BLaER1 (cell line): ENCODE measurements around the gene PTGIS.

Source experiments
- H3K27ac ChIP-seq: shearing (Covaris generic); formaldehyde crosslinking; 2 replicates; pipeline ENCODE4 v1.8.1; 2022
- H3K27me3 ChIP-seq: shearing (Covaris generic); formaldehyde crosslinking; 2 replicates; pipeline ENCODE4 v1.8.1; 2022
- H3K36me3 ChIP-seq: shearing (Covaris generic); formaldehyde crosslinking; 2 replicates; pipeline ENCODE4 v1.8.1; 2022
- H3K4me1 ChIP-seq: shearing (Covaris generic); formaldehyde crosslinking; 2 replicates; pipeline ENCODE4 v1.8.1; 2022
- H3K4me2 ChIP-seq: shearing (Covaris generic); formaldehyde crosslinking; 2 replicates; pipeline ENCODE4 v1.8.1; 2022
- H3K4me3 ChIP-seq: shearing (Covaris generic); formaldehyde crosslinking; 2 replicates; pipeline ENCODE4 v1.8.1; 2022
- H3K9ac ChIP-seq: shearing (Covaris generic); formaldehyde crosslinking; 2 replicates; pipeline ENCODE4 v1.8.1; 2022
- H3K9me3 ChIP-seq: shearing (Covaris generic); formaldehyde crosslinking; 2 replicates; pipeline ENCODE4 v1.8.1; 2022
- H4K20me1 ChIP-seq: shearing (Covaris generic); formaldehyde crosslinking; 2 replicates; pipeline ENCODE4 v1.8.1; 2022
- Cebpa-rat ChIP-seq: shearing (Covaris generic); IDR thresholded peaks from 2 replicates; pipeline ENCODE4 v1.8.1; 2022

The PTGIS gene

GRCh38 chr20:49587111-49587570, 19.2 kb upstream of the PTGIS start:
- TF ChIP-seq Cebpa-rat = no peak

DNA sequence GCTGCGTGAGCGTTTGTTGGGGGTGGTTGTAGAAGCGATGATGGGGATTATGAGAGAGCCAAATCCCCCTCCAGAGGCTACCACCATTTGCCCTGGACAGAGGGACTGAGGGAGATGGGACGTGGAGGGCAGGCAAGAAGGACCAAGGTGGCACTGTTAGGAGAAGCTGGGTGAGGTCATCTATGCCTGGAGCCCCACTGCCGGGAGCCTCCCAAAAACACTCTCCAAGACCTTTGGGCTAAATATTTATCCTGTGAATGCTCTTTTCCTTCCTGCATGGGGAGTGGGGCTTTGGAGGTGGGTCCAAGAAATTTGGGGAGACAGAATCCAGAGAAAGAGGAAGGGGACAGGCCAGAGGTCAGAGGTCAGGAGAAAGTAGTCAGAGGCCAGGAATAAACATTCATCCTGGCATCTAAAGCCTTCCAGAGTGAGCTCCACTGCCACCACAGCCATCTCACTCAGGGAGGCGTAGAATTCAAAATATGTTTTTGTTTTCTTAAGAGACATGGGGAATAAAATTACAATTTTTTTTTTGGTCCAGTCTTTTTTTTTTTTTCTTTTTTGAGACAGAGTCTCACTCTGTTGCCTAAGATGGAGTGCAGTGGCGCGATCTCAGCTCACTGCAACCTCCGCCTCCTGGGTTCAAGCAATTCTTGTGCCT, 17.8 kb upstream of the PTGIS start:
- H3K4me1 ChIP-seq = peaks cover 42% of the 10 kb centered on the region
- H3K27me3 ChIP-seq = no peaks in the 10 kb centered on the region
- no peaks in the 10 kb centered on the region for H3K36me3 ChIP-seq
- H3K27ac ChIP-seq = no peak overlapping the region
- no peak overlapping the region for H3K4me3 ChIP-seq
- no peak overlapping the region for H3K4me2 ChIP-seq
- H4K20me1 ChIP-seq = no peaks in the 10 kb centered on the region
- no peak for TF ChIP-seq Cebpa-rat
- peaks cover 8% of the 10 kb centered on the region for H3K9me3 ChIP-seq
- H3K9ac ChIP-seq = no peak overlapping the region

More at GRCh38 chr20:49587111-49587570, 19.2 kb upstream of the PTGIS start:
- no peaks in the 10 kb centered on the region for H4K20me1 ChIP-seq
- no peak overlapping the region for H3K4me3 ChIP-seq
- no peaks in the 10 kb centered on the region for H3K36me3 ChIP-seq
- peaks cover 54% of the 10 kb centered on the region for H3K4me1 ChIP-seq
- no peak overlapping the region for H3K9ac ChIP-seq
- H3K4me2 ChIP-seq = no peak overlapping the region
- no peaks in the 10 kb centered on the region for H3K27me3 ChIP-seq
- no peak overlapping the region for H3K27ac ChIP-seq
- H3K9me3 ChIP-seq = peaks cover 6% of the 10 kb centered on the region

GRCh38 chr20:49584418-49585382, 16.8 kb upstream of the PTGIS start:
- H3K27ac ChIP-seq = no peak overlapping the region; the same call in 1 of the 2 replicates
- no peaks in the 10 kb centered on the region for H3K36me3 ChIP-seq
- H3K4me3 ChIP-seq = no peak overlapping the region
- H3K4me1 ChIP-seq = peaks cover 37% of the 10 kb centered on the region
- no peaks in the 10 kb centered on the region for H4K20me1 ChIP-seq
- H3K9me3 ChIP-seq = peaks cover 8% of the 10 kb centered on the region
- no peaks in the 10 kb centered on the region for H3K27me3 ChIP-seq
- H3K4me2 ChIP-seq = peak overlapping the region; percentile 0; the same call in 1 of the 2 replicates
- peak; percentile 81 for TF ChIP-seq Cebpa-rat
- no peak overlapping the region for H3K9ac ChIP-seq

GRCh38 chr20:49583669-49584417, 15.9 kb upstream of the PTGIS start:
- H3K27ac ChIP-seq = no peak overlapping the region
- no peak for TF ChIP-seq Cebpa-rat
- H3K9me3 ChIP-seq = peaks cover 8% of the 10 kb centered on the region
- H3K27me3 ChIP-seq = no peaks in the 10 kb centered on the region
- H3K36me3 ChIP-seq = no peaks in the 10 kb centered on the region
- H3K9ac ChIP-seq = no peak overlapping the region
- no peaks in the 10 kb centered on the region for H4K20me1 ChIP-seq
- no peak overlapping the region for H3K4me2 ChIP-seq
- H3K4me1 ChIP-seq = peaks cover 37% of the 10 kb centered on the region
- H3K4me3 ChIP-seq = no peak overlapping the region

DNA sequence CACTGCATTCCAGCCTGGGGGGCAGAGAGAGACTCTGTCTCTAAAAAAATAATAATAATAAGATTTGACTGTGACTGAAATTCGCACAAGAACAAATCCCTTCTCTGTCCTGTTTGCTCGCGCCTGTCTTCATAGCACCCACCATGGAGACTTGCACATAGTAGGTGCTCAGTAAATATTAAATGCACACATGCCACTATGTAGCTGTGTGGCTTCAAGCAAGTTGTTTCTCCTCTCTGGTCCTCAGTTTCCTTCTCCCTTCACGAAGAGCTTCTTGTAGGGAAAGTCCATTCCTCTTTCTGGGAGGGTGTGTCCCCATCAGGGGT, 15.4 kb upstream of the PTGIS start:
- H3K4me2 ChIP-seq = no peak overlapping the region
- H3K27me3 ChIP-seq = no peaks in the 10 kb centered on the region
- no peaks in the 10 kb centered on the region for H4K20me1 ChIP-seq
- no peak overlapping the region for H3K27ac ChIP-seq
- no peaks in the 10 kb centered on the region for H3K36me3 ChIP-seq
- H3K4me1 ChIP-seq = peaks cover 39% of the 10 kb centered on the region
- no peak overlapping the region for H3K9ac ChIP-seq
- H3K9me3 ChIP-seq = peaks cover 8% of the 10 kb centered on the region
- H3K4me3 ChIP-seq = no peak overlapping the region
- TF ChIP-seq Cebpa-rat = no peak

DNA sequence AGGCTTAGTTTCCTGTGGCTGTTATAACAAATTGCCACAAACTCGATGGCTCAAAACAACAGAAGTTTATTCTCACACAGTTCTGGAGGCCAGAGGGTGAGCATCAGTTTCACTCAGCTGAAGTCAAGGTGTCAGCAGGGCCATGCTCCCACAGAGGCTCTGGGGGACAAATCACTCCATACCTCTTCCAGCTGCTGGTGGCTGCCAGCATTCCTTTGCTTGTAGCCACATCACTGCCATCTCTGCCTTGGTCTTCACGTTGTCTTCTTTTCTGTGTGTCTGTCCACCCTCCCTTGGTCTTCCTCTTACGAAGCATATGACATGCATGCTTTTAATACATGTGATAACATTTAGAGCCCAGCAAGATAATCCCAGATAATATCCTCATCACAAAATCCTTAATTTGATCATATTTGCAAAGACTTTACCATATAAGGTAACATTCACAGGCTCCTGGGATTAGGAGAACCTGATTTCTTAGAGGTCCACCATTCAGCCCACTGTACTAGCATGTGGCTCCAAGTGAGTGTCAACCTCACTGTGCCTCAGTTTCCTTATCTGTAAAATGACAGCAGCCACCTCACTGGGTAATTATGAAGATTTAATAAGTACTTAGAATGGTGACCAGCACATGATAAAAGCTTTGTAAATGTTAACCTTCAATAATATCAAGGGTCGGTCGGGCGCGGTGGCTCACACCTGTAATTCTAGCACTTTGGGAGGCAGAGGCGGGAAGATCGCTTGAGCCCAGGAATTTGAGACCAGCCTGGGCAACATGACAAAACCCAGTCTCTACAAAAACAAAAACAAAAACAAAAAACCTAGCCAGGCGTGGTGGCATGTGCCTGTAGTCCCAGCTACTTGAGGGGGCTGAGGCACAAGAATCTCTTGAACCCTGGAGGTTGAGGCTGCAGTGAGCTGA, 14.7 kb upstream of the PTGIS start:
- TF ChIP-seq Cebpa-rat = no peak
- Histone ChIP-seq H3K9me3 (peaks cover 8% of the 10 kb centered on the region), H3K9ac (no peak overlapping the region), H3K4me1 (peaks cover 41% of the 10 kb centered on the region), H3K27me3 (no peaks in the 10 kb centered on the region), H3K4me3 (no peak overlapping the region), H3K4me2 (no peak overlapping the region), H3K36me3 (no peaks in the 10 kb centered on the region), H3K27ac (no peak overlapping the region), H4K20me1 (no peaks in the 10 kb centered on the region)

DNA sequence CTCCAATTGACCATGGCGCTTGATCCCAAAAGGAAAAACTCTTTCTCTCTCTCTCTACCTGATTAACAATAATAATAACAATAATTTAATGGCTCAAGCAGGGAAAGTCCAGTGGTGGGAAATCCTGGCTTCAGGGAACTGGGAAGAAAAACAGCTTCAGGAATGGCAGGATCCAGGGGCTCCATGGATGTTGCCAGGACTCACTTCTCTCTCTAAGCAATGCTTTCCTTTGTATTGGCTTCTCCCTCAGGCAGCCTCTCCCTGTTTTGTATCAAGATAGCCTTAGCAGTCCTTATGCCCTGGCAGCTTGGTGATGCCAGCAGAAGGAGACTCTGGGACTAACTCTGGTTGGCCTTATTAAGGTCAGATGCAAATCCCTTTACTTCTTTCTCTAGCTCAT, 13.5 kb upstream of the PTGIS start:
- H3K9ac ChIP-seq = no peak overlapping the region
- H3K27ac ChIP-seq = no peak overlapping the region
- no peaks in the 10 kb centered on the region for H3K27me3 ChIP-seq

GRCh38 chr20:49580813-49581174, 12.9 kb upstream of the PTGIS start:
- Histone ChIP-seq H4K20me1 (no peaks in the 10 kb centered on the region), H3K27me3 (no peaks in the 10 kb centered on the region), H3K4me1 (peaks cover 59% of the 10 kb centered on the region), H3K4me3 (no peak overlapping the region), H3K36me3 (no peaks in the 10 kb centered on the region), H3K27ac (no peak overlapping the region), H3K9me3 (peaks cover 13% of the 10 kb centered on the region), H3K4me2 (no peak overlapping the region), H3K9ac (no peak overlapping the region)
- no peak for TF ChIP-seq Cebpa-rat

More for the DNA sequence above, 13.5 kb upstream of the PTGIS start:
- Histone ChIP-seq H3K9me3 (peaks cover 10% of the 10 kb centered on the region), H4K20me1 (no peaks in the 10 kb centered on the region), H3K4me1 (peaks cover 52% of the 10 kb centered on the region), H3K4me2 (no peak overlapping the region), H3K36me3 (no peaks in the 10 kb centered on the region), H3K4me3 (no peak overlapping the region)
- TF ChIP-seq Cebpa-rat = no peak
